NB4 (cell line): ENCODE data around the gene CBX5.

Source experiments
- DNase-seq: peaks from one replicate; pipeline ENCODE4 v3.0.0; 2010; ENCODE audit warnings: low read depth
- H3K4me3 ChIP-seq: one replicate; pipeline ENCODE4 v1.5.1; 2011; ENCODE audit warnings: mild to moderate bottlenecking, low read depth, low read length, moderate library complexity
- MYC ChIP-seq: IDR thresholded peaks from 2 replicates; pipeline ENCODE4 v1.6.1; 2011; ENCODE audit warnings: low read depth, low read length
- POLR2A ChIP-seq: IDR thresholded peaks from 2 replicates; pipeline ENCODE4 v1.6.1; 2011; ENCODE audit warnings: mild to moderate bottlenecking; ENCODE audit not compliant: insufficient read length; ENCODE audit errors: extremely low read depth
- TF ChIP-seq, protein P1 (sequence below): IDR thresholded peaks from one replicate; pipeline ENCODE4 v1.5.1; 2012; ENCODE audit warnings: low read depth, low read length
- TF ChIP-seq, protein P2 (sequence below): IDR thresholded peaks from 2 replicates; pipeline ENCODE4 v1.6.1; 2011; ENCODE audit warnings: low read depth, low read length

The CBX5 gene

GRCh38 chr12:54265364-54265812, 14.5 kb downstream of the CBX5 start:
- TF ChIP-seq, protein P1, sequence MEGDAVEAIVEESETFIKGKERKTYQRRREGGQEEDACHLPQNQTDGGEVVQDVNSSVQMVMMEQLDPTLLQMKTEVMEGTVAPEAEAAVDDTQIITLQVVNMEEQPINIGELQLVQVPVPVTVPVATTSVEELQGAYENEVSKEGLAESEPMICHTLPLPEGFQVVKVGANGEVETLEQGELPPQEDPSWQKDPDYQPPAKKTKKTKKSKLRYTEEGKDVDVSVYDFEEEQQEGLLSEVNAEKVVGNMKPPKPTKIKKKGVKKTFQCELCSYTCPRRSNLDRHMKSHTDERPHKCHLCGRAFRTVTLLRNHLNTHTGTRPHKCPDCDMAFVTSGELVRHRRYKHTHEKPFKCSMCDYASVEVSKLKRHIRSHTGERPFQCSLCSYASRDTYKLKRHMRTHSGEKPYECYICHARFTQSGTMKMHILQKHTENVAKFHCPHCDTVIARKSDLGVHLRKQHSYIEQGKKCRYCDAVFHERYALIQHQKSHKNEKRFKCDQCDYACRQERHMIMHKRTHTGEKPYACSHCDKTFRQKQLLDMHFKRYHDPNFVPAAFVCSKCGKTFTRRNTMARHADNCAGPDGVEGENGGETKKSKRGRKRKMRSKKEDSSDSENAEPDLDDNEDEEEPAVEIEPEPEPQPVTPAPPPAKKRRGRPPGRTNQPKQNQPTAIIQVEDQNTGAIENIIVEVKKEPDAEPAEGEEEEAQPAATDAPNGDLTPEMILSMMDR = no peak
- TF ChIP-seq, protein P2, sequence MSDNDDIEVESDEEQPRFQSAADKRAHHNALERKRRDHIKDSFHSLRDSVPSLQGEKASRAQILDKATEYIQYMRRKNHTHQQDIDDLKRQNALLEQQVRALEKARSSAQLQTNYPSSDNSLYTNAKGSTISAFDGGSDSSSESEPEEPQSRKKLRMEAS = no peak
- TF ChIP-seq POLR2A = no peak
- TF ChIP-seq MYC = no peak
- H3K4me3 ChIP-seq = no peak overlapping the region
- no peak for DNase-seq

DNA sequence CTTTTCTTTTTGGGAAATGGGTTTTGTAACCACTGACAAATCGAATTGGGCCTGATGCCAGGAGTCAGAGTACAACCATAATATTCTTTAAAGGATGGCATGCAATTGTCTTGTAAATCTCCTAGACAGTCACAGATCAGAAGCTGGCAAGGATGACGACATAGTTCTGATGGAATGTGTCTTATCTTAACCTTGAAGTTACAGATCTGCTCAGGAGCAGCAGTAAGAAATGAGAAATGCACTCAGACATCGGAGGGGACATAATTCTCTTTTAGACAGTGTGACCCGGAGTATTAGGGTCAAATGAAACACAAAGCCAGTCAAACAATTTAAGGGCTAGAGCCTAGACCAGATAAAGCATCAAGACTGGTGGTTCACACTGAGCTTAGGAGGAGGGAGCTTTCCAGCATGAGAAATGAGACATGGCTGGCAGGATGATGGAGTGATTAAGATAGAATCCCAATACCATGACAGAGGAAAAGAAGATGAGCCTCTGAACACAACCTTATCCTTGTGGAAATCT, 17.5 kb downstream of the CBX5 start:
- TF ChIP-seq MYC (no peak), POLR2A (no peak)
- TF ChIP-seq, protein P2 = no peak
- TF ChIP-seq, protein P1 = no peak
- H3K4me3 ChIP-seq = no peak overlapping the region
- peak; percentile 58 for DNase-seq

- peak; percentile 42 for DNase-seq
- no peak overlapping the region for H3K4me3 ChIP-seq
- TF ChIP-seq POLR2A (no peak), MYC (no peak)
- TF ChIP-seq, protein P1 = no peak
- TF ChIP-seq, protein P2 = no peak
Measured at GRCh38 chr12:54261815-54262402, 18.0 kb downstream of the CBX5 start.

- DNase-seq = peak; percentile 24
- TF ChIP-seq, protein P2 = no peak
- no peak for TF ChIP-seq POLR2A
- H3K4me3 ChIP-seq = no peak overlapping the region
Measured at GRCh38 chr12:54259194-54260011, 20.5 kb downstream of the CBX5 start.

GRCh38 chr12:54258201-54258681, 21.7 kb downstream of the CBX5 start:
- no peak overlapping the region for H3K4me3 ChIP-seq
- no peak for DNase-seq
- TF ChIP-seq, protein P1 = no peak
- no peak for TF ChIP-seq POLR2A
- no peak for TF ChIP-seq MYC

- TF ChIP-seq POLR2A (no peak), MYC (no peak)
- TF ChIP-seq, protein P2 = no peak
- DNase-seq = no peak
- H3K4me3 ChIP-seq = no peak overlapping the region
Measured at GRCh38 chr12:54257332-54257731, 22.6 kb downstream of the CBX5 start.
